NCI-H524 (cell line): ENCODE data around the gene PNMA8A.
"Not testable (repeated sequence)": the region's sequence is repeated elsewhere in the genome, so short reads cannot be mapped to it uniquely, and the experiment has no call there.

Experiments
- DNase-seq, 2 experiments: peaks; one replicate each; lab custom pipeline; 2025; lab: John Stamatoyannopoulos, UW

Gene PNMA8A

DNA sequence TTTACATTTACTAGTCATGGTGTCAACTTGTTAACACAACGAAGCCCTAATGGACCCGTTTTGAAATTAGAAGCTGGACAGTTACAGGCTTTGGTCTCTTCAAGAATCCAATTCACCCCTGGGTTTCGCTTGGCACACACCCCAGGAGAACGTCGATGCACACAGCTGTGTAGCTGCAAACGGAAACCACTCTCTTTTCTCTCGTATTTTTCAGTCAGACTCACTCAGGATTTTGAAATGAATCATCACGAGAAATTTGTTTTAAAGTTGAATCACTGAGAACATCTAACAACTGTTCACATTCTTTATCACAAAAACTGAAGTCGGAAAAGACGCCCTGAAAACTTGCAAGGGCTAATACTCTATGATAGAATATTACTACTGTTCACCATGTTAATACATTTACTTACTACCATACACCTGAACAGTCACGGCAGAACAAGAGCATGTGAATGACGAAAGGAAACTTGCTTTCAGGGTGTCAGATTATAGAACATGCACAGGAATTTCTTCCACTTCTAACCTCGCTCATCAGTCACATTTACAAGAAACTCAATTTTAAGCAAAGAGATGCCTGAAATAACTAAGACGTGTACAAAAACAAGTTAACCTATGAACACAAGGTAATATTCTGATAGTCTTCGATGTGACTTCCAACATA, 4.7 kb downstream of the PNMA8A start:
- DNase-seq = no peak

DNA sequence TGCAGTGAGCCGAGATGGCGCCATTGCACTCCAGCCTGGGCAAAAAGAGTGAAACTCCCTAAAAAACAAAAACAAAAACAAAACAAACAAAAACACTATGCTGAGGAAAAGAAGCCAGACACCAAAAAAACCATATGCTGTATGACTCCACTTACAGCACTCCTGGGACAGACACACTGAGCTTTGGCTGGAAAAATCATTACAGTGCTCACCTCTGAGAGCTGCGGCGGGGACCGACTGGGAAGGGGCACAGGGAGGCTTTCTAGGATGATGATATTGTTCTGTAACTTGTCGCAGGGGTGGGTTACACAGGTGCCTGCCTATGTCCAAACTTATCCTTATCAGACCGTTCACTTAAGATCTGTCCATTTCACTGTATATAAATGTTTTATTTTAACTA, 7.8 kb downstream of the PNMA8A start:
- DNase-seq = no peak

DNA sequence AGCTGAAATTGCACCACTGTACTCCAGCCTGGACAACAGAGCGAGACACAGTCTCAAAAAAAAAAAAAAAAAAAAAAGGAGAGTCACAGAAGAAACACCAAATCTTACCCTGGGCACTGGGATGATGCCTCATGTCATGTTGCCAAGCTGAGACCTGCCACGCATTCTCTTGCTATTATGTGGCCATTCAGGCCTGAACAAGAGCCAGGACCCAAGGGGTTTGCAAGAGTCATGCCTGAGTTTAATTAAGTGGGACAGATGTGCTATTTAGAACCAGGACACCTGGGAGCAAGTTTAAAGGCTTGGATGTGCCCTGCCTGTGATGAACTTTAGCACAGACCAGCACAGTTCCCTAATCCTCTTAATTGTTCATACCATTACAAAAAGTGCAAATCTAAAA, 9.8 kb downstream of the PNMA8A start:
- DNase-seq = peak; percentile 39 to 71

DNA sequence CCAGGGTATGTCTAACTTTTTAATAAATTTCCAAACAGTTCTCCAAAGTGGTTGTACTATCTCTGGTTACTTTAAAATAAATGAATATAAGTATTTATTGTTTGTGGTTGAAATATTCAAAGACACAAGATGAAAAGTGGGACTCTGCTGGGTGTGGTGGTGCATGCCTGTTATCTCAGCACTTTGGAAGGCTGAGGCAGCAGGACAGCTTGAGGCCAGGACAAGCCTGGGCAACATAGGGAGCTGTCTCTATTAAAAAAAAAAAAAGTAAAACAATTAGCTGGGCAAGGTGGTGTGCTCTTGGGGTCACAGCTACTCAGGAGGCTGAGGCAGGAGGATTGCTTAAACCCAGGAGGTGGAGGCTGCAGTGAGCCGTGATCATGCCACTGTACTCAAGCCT, 10.4 kb downstream of the PNMA8A start:
- DNase-seq = no peak

DNA sequence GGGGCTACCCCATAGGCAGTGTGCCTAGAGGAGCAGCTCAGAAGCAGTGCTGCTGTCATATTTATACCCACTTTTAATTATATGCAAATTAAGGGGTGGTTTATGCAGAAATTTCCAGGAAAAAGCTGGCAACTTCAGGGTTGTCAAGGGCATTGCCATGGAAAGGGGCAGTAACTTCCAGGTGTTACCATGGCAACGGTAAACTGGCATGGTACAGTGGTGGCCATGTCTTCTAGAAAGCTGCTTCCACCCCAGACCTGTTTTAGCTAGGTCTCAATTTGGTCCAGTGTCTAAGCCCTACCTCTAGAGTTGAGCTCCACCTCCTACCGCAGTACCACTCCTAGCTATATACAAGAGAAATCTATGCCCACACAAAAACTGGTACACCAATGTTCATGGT, 11.3 kb downstream of the PNMA8A start:
- no peak for DNase-seq

DNA sequence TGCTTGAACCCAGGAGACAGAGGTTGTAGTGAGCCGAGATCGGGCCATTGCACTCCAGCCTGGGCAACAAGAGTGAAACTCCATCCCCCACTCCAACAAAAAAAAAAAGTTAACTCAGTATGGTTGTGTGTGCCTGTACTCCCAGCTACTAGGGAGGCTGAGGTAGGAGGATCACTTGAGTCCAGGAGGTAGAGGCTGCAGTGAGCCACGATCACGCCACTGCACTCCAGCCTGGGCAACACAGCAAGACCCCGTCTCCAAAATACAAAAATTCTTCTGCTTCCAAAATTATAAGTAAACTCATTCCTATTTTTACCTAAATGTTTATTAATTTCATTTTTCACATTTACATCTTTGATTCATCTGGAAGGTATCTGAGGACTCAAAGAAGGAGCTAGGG, 14.4 kb downstream of the PNMA8A start:
- no peak for DNase-seq

DNA sequence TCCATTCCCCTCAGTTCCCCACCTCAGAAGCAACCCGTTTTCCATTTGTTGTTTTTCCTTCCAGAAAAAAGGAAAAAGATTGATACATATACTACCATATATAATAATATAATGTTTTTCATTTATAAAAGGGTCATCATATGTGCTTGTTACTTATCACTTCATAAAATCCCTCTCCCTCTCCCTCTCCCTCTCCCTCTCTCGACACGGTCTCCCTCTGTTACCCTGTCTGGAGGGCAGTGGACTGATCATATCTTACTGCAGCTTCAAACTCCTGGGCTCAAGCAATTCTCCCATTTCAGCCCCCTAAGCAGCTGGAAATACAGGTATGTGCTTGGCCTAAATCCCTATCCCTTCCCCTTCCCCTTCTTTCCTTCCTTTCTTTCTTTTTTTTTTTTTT, 17.1 kb downstream of the PNMA8A start:
- DNase-seq = no peak

DNA sequence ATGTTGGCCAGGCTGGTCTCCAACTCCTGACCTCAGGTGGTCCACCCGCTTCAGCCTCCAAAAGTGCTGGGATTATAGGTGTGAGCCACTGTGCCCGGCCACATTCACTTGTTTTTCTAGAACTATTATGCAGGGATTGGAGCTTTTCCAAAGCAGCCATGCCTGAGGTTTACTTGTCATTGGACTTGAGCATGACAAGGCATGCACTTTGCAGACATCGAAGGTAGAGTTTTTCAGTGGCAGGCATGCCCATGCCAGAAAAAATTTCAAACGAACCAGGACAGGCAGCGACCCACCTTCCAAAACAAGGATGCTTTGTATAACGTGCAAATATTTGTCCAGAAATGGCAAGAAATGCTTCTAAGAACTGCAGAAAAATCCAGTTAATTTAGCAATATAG, 17.7 kb downstream of the PNMA8A start:
- no peak for DNase-seq

DNA sequence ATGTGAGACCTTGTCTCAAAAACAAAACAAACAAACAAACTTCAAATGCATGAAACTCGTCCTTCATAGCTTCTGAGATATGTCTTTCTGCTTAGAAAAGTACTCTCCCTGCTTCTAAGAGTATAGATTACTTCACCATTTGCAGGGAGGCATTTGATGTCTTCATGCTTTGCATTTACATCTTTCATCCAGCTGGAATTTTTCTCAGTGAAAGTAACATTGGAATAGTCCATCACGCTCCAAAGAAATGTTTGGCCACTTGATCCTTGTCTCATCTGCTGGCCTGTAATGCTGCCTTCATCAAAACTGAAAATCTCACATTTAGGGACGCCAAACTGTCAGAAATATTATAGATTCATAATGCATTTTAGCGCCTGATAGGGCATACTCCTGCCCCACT, 19.2 kb downstream of the PNMA8A start:
- DNase-seq = no peak

DNA sequence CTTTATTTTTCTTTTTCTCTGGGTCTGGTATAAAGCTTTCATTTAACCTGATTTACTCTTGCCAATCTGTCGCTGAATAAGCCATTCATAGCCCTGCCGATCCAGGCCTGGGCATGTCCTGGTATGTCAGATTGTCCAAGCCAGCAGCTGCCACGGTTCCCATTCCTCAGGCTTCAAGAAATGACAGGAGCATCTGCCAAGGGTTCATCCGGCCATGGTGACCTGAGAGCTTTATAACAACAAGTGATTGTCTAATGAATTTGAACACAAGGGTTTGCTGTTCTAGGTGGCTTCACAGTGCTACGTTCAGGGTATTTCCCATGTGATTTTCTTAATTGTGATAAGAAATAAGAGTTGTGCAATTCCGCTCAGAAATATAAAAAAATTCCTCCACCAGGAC, 20.0 kb downstream of the PNMA8A start:
- DNase-seq = peak in 1 of 2 experiments; percentile 64

DNA sequence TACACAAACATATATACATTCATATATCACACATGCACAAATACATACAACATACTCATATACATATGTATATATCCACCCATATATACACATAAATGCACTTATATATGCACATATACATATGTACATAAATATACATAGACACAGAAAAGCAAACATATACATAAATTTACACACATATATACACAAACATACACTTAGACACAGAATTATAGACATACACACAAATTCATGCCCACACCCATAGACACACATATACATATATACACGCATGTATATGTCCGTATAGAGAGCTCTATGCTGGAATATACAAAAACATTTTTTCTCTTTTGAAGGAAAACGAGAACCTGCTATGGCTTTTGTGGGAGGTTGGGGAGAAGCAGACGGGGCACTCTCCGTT, 20.6 kb downstream of the PNMA8A start:
- DNase-seq = no peak

DNA sequence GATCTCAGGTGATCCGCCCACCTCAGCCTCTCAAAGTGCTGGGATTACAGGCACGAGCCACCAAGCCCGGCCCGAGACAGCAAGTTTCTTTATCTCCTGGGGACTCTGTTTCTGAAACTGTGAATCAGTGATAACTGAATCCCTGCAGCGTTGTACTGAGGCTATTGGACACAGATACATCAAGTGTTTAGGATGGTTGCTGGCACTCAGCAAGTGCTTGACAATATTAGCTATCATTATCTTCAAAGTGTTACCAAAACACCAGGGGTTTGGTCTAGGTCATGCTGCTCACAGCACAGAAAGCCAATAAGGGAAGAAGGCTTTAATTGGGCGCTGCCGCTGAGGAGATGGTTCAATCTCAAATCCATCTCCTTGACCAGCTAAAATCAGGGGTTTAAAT, 22.1 kb downstream of the PNMA8A start:
- DNase-seq = no peak

DNA sequence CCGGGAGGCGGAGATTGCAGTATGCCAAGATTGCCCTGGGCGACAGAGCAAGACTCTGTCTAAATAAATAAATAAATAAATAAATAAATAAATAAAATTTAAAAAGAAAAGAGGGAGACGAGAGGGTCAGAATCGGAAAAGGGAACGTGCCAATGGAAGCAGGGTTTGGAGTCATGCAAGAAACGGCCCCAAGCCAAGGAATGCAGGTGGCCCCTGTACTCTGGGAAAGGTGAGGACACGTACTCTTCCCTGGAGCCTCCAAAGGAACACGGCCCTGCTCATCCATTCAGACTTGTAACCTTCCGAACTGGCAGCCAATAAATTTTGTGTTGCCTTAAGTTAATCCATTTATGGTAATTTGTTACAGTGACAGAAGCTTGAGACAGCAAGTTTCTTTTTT, 22.8 kb downstream of the PNMA8A start:
- no peak for DNase-seq

DNA sequence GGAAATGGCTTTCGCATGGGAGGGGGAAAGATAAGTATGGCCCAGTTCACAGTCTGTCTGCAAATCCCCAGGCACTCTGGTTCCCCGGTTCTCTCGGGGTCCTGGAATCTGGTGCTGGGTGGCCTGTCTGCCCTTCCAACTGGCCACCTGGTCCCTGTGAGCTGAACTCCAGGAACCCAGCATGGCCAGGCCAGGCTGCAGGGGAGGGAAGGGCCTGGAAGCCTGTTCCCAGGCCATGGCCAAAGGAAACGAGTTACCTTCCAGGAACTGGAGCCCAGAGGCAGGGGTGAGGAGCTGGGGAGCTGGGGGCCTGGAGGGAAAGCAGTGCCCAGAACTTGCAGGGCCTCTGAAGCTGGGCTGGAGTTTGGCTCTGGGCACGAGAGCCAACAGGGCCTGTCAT, 23.5 kb downstream of the PNMA8A start:
- DNase-seq = no peak

DNA sequence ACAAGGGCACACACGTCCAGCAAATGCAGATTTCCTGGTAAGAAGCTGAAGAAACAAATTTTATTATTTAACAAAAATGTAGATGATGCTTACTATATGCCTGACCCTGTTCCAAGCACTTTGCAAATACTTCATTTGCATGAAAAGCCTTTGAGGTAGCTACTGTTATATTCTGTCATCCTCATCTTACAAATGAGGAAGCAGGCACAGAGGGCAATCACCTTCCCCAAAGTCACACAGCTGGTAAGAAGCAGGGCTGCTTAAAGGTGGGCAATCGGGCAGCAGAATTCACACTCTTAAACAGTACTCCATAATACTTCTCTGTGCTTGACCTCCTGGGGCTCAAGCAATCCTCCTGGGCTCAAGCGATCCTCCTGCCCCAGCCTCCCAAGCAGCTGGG, 24.4 kb downstream of the PNMA8A start:
- no peak for DNase-seq

DNA sequence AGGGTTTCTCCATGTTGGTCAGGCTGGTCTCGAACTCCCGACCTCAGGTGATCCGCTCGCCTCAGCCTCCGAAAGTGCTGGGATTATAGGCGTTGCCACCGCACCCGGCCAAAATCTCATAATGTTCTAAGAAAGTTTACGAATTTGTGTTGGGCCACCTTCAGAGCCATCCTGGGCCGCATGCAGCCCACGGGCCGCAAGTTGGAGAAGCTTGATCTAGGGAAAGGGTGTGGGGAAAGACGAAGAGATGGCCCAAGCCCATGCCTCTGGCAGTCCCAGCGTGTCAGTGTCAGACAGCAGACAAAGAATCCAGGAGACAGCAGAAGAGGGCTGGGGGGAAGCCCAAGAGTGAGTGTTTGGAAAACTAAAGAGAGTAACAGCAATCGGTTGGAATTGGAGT, 25.3 kb downstream of the PNMA8A start:
- DNase-seq = no peak

DNA sequence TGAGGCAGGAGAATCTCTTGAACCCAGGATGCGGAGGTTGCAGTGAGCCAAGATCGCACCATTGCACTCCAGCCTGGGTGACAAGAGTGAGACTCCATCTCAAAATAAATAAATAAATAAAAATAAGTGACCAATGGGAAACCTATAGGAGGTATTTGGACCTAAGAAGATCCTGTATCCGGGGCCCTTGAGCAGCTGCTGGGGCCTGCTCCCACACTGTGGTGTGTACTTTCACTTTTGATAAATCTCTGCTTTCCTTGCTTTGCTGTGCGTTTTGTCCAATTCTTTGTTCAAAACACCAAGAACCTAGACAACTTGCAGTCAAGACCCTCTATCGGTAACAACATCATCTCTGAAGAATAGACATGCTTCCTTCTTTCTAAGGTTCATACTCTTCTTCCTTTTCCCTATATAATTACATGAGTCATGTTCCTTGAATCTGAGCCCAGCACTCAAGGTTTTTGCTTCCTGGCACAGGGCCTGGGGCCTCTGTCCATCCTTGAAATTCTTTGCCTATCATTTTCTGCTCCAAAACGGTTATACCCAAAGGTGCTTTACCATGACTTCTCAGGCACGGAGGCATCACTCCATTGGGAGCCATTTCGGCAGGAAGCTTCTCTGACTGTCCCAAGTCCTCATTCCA, 28.4 kb downstream of the PNMA8A start:
- no peak for DNase-seq

DNA sequence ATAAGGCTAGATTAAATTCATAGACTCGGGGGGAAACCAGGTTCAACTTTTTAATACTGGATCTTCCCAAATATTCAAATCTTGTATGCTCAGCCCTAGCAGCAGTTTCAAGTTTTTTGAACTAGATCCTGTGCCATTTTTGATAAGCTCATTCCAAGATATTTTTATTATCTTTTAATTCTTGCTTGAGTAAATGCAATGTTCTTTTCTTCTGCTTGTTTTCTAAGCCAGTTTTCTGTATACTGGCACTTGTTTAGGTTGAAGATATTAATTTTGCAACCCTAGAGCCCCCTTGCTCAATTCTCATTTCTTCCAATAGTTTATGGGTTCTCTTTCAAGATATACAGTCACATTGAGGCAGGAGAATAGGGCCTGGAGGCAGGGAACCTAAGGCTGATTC, 29.5 kb downstream of the PNMA8A start:
- DNase-seq = no peak

DNA sequence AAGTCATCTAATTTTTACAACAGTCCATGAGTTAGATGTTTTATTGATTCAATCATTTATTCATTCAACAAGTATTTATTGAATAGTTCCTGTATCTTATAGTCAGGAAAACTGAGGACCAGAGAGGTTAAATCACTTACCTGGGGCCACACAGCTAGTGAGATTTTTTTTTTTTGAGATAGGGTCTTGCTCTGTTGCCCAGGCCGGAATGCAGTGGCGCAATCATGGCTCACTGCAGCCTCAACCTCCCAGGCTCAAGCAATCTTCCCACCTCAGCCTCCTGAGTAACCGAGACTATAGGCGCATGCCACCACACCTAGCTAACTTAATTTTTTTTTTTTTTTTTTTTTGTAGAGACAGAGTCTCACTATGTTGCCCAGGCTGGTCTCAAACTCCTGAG, 35.7 kb downstream of the PNMA8A start:
- DNase-seq = not testable (repeated sequence)

DNA sequence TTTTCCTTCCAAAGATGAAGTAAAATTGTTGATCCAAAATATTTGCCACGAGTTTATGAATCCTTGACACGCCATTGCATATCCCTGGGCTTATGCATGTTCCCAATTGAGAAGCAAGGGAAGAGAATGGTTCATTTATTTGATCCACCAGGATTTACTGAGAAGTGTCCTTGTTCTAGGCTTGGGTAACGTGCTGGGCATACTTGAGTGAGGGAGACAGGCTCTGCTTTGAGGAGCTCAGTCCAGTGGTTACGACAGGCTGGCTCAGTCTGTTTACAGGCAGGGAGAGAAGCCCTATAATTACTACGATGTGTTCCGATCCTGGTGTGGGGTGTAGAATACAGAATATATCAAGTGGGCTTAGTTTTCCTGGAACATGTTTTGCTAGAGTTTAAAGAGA, 36.4 kb downstream of the PNMA8A start:
- DNase-seq = no peak

DNA sequence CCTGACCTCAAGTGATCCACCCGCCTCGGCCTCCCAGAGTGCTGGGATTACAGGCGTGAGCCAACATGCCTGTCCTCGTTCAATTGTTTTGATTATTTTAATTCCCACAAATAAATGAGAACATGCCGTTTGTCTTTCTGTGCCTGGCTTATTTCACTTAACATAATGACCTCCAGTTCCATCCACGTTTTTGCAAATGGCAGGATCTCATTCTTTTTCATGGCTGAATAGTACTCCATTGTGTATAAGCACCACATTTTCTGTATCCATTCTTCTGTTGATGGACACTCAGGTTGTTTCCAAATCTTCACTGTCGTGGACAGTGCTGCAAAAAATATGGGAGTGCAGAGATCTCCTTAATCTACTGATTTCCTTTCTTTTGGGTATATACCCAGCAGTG, 37.9 kb downstream of the PNMA8A start:
- not testable (repeated sequence) for DNase-seq

DNA sequence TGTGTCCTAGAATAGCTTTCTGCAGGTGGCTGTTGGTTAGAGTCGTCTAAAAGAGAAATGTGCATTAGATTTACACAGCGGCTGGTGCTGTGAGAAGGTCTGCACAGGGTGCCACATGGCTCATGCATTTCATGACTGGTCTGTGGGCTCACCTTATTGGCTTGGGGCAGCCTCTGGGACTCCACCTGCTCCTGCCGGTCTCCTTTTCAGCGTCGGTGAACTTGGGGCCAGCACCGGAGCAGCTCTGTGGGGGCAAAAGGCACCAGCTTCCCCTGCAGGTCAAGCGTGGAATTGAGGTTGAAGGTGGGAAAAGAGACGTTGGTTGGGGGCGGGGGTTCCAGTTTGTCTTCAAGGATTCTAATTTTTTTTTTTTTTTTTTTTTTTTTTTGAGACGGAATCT, 39.5 kb downstream of the PNMA8A start:
- DNase-seq = peak in 1 of 2 experiments; percentile 53

DNA sequence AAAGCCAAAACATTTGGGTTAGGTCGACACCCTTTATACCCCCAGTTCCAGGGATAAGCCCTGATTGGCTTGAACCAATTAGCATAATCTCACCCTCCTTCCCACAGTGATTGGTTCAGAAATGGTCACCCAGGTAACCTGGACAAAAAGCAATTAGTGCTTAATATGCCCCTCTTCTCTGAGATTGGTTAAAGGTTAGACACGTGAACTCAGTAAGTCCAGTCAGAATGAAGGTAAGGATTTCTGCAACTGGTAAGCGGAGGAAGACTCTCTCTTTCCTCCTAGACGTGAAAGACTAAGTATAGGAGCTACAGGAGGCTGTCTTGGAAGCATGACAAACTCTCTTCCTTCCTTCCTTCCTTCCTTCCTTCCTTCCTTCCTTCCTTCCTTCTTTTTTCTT, 41.4 kb downstream of the PNMA8A start:
- peak in 1 of 2 experiments; percentile 60 for DNase-seq
